Endometrial microvascular endothelial cells (primary cell): ENCODE data around the gene CHAC2. TPM values are rescaled to one million over a fixed set of nuclear protein-coding genes. Genes with fewer than 3 reads are reported as not detected.

Experiments
- in situ Hi-C: cut with HindIII; loops from 2 replicates; pipeline ENCODE4 v1.10.0; 2017; ENCODE audit warnings: low sequenced_read_pairs, low pct_unique_long_range_greater_than_20kb; ENCODE audit errors: inconsistent ontology term
- total RNA-seq: library from RNA; depleted of rRNA; stranded (reverse); fragments of >200 nt; gene quantifications from one replicate; pipeline ENCODE4 v1.2.3, GENCODE V29; 2015; ENCODE audit errors: inconsistent ontology term

The CHAC2 gene
- total RNA-seq, 1 donor from 2014 or later, result 34.4 TPM

DNA sequence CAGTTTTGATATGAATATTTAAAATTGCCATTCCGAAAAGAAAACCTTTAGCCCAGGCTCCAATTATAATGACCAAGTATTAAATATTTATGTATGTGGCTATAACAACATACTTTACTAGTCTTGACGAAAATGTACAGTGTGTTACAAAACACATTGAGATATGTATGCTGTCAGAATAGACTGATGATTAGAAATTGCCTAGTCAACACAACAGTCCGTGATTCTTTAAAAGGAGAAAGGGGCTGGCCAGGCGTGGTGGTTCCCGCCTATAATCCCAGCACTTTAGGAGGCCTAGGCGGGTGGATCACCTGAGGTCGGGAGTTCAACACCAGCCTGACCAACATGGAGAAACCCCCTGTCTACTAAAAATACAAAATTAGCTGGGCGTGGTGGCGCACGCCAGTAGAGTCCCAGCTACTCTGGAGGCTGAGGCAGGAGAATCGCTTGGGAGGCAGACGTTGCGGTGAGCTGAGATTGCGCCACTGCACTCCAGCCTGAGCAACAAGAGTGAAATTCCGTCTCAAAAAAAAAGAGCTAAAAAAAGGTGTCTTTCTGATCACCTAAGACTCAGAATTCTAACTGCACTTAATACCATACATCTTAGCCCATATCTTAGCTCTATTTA, 1.8 kb downstream of the CHAC2 start:
- in situ Hi-C loops, result no loop called here

DNA sequence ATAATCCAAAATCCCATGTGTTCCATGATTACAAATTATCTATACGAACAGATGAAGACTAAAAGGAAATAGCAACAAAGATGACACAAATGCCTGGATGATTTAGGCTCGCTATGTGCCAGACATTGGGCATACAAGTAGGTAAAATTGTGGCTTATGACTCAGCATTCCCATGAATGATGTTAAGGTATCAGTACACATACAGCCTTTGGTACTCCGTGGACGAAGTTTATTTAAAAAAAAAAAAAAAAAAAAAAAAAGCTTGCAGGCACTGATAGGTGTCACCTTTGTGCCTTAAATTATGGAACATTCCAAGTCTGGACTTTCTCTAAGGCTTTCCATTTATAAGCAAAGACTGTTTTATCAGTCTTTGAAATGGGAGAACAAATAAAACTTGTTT, 2.7 kb downstream of the CHAC2 start:
- in situ Hi-C loops, result no loop called here

DNA sequence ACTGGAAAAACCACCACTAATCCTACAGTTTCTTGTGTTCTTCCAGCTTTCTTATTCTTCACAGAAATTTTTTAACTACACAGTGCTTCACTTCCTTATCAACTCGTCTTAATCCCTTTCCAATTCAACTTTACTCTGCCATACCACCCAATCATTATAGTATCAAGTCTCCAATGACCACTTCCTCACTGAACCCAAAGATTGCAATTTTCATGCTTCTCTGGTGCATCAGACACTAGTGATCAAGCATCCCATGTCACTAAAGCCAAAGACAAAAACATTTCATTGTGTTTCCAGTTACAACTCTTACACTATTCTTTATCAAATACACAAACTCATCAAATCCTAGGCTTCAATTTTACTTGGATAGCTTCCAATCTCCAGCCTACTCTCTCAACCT, 9.5 kb downstream of the CHAC2 start:
- in situ Hi-C loops, result no loop called here

DNA sequence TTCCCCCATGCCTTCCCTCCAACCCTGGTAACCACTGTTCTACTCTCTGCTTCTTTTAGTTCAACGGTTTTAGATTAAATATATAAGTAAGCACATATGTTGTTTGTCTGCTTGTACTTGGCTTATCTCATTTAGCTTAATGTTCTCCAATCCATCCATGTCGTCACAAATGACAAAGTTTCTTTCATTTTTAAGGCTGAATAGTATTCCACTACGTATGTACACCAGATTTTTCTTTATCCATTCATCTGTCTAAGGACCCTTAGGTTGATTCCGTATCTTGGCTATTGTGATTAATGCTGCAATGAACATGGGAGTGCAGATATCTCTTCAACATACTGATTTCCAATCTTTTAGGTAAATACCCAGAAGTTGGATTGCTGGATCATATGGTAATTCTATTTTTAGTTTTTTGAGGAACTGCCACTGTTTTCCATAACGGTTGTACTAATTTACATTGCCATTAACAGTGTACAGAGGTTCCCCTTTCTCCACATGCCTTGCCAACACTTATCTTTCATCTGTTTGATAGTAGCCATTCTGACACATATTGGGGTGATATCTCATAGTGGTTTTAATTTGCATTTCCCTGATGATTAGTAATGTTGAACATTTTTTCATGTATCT, 11.0 kb downstream of the CHAC2 start:
- in situ Hi-C loops, result no loop called here

DNA sequence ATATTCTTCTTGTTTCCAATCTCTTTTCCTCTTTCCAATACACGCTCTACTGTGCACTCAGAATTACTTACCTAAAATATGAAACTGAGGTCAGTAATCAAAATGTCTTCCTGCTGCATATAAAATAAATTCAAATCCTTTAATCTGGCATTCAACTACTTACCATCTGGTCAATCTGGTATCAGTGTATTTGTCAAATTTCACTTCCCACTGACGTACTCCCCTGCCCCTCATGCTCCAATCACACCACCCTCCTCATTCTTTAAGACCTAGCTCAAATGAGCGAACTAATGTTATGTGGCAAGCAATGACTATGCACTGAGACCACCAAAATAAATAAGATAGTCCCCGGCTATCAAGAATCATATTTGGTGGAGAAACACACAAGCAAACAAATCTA, 12.5 kb downstream of the CHAC2 start:
- in situ Hi-C loops, result no loop called here

DNA sequence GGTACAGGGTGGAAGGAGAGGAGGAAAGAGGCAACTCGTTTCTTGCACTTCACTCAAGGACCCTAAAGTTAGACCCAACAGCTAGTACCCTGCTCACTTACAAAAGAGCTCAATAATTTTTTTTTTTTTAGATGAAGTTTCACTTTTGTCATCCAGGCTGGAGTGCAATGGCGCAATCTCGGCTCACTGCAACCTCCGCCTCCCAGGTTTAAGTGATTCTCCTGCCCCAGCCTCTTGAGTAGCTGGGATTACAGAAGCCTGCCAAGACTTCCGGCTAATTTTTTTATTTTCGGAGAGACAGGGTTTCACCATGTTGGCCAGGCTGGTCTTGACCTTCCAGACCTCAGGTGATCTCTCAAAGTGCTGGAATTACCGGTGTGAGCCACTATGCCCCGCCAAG, 15.1 kb downstream of the CHAC2 start:
- in situ Hi-C loops, result no loop called here

DNA sequence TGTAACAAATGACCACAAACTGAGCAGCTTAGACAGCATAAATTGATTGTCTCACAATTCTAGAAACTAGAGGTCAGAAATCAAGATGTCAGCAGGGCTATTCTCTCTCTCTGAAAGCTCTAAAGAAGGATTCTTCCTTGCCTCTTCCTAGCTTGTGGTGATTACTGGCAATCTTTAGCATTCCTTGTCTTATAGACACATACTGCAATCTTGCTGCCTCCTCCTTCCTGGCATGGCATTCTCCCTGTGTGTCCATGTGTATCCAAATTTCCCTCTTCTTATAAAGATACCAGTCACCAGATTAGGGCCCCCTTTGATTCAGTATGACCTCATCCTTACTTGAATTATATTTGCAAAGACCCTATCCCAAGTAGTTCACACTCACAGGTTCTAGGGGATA, 16.8 kb downstream of the CHAC2 start:
- in situ Hi-C loops, result no loop called here

DNA sequence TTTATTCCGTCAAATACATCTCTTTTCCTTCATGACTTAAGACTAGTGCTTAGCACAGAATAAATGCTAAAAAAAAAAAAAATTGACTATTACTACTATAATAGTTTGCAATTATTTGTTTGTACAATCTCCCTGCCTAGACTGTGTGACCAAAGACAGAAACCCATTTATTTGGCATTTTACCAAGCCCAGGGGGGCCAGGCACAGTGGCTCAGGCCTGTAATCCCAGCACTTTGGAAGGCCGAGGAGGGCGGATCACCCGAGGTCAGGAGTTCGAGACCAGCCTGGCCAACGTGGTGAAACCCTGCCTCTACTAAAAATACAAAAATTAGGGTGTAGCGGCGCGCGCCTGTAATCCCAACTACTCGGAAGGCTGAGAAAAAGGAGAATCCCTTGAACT, 17.8 kb downstream of the CHAC2 start:
- in situ Hi-C loops, result no loop called here

DNA sequence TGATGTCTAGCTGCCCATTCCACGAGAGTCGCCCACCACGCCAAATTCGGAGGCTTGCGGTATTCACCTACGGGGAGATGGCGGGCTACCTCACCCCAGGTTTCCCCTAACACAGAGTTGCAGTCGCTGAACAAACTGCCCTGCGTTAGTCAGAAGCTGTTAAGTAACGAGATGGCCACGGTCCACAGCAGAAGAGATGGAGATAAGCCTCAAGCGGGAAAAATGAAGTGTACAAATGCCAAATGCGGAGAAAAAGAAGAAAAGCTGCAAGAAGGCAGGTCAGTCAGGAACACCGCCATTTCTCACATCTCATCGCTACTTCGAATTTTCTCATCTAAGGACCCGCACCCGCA, 18.7 kb downstream of the CHAC2 start:
- in situ Hi-C loops, result no loop called here

DNA sequence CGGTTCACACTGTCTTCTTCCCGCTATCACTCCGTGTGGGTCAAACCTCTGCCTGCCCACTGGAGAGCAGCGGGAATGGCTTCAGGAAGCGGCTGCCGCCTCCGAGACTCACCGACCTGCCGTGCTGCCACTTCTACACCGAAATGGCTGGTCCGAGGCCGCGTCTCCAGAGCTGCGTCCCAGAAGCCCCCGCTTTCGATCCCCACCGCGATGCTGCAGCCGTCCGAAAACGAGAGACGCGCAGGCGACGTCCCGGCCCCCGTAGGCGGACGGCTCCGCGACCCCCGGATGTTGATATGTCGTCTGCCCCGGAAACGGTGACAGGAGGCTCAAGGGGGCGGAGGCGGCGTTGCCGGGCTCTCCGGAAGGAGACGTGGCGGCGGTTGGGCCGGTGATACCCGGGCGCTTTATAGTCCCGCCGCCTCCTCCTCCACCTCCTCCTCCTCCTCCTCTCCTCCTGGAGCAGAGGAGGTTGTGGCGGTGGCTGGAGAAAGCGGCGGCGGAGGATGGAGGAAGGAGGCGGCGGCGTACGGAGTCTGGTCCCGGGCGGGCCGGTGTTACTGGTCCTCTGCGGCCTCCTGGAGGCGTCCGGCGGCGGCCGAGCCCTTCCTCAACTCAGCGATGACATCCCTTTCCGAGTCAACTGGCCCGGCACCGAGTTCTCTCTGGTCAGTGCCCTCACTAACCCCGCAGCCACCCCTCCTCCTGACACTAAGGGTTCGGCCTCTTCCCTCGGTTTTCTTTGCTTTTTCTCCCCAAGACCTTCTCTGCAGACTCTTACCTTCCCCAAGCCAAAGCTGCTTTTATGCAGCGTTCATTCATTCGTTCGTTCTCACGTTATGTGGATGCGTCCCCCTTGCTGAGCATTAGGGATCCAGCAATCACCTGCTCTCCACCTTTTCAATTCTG, 19.4 kb downstream of the CHAC2 start, which contains the start of the genes ASB3 and ERLEC1:
TSS of gene ASB3 (minus strand) at position 249 of the 909 bp plus-strand sequence. CDS start 21,381 bp downstream, outside the sequence.
TSS of gene ERLEC1 (plus strand) at position 340 of the 909 bp plus-strand sequence. CDS start at position 507, 167 bp downstream.
- in situ Hi-C loops, result no loop called here

DNA sequence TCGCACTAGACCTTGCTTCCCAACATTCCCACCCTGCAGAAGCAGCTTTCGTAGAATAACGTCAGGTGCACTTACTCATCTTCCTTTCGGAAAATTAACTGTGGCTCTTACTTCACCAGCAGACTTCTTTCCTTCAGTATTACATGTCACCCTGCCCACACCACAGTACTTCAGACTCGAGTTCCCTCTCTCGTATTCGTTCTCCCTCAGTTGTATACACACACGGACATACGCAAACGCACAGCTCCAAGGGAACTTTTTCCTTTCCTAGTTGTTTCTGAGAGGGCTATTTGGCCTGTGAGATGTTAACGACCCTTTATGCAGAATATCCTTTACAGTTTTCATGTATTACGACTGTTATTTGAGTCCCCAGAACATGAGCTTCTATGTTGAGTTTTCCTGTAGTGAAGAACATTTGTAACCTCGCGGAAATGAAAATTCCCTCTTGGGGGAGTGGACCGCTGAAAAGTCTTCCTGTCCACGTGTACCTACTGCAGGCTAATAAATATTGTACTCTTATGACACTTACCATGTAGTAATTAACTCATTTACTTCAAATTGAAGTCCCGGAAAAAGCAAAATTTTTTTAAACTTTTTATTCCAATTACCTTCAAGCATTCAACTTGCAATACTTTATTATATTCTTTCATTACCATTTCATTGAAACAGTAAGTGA, 20.1 kb downstream of the CHAC2 start:
- in situ Hi-C loops, result no loop called here

DNA sequence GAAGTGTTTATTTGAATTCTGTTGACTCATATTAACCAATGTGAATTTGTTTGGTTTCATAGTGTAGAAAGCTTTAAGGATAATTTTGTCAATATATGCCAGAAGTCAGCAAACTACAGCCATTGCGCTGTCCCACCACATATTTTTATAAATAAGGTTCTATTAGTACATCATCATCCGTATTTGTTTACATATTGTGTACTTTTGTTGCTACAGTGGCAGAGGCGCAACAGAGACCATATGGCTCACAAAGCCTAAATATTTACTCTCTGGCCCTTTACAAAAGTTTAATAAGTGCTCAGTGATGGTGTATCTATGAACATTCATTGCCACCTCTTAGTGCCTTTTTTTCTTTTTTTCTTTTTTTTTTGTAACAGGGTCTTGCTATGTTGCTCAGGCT, 25.7 kb downstream of the CHAC2 start:
- in situ Hi-C loops, result no loop called here

DNA sequence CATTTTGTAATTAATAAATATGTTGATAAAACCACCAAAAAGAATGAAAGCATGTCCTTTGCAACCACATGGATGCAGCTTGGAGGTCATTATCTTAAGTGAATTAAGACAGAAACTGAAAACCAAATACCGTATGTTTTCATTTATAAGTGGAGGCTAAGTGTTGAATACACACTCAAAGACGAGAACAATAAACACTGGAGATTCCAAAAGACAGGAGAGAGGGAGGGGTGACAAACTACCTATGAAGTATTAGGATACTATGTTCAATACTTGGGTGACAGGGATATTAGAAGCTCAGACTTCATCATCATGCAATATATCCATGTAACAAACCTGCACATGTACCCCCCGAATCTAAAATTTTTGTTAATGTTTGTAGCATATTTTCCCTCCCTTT, 26.2 kb downstream of the CHAC2 start:
- in situ Hi-C loops, result no loop called here

DNA sequence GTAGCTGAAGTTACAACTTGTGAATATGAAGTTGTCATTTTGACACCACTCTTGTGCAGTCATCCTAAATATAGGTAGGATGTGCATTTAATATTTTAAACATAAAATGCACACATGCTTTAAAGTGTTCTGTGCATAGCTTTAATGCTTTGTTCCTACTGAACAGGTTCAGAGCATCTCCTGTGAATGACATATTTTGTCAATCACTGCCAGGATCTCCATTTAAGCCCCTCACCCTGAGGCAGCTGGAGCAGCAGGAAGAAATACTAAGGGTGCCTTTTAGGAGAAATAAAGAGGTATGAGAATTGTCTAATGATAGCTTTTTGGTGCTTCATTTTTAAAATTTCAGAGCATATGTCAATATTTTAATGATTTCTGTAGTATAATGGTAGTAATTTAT, 33.9 kb downstream of the CHAC2 start:
- in situ Hi-C loops, result no loop called here

DNA sequence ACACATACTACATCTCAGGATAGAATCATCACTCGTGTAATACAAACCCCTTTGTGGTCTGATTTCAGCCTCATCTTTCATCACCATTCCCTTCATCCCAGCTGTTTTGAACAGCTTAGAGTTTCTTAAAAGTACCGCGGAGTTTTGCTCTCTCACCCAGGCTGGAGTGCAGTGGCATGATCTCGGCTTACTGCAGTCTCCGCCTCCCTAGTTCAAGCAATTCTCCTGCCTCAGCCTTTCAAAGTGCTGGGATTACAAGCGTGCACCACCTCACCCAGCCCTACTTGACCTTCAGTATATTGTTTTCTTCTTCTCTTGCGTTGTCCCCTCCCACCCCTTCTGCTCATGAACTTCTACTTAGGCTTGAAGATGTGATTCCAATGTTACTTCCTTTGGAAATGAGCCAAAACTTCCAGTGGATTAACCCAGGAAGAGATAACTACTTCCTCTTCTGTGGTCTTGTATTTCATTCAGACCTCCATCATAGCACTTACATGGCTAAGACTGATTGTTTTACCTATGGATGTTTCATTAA, 35.1 kb downstream of the CHAC2 start:
- in situ Hi-C loops, result no loop called here

DNA sequence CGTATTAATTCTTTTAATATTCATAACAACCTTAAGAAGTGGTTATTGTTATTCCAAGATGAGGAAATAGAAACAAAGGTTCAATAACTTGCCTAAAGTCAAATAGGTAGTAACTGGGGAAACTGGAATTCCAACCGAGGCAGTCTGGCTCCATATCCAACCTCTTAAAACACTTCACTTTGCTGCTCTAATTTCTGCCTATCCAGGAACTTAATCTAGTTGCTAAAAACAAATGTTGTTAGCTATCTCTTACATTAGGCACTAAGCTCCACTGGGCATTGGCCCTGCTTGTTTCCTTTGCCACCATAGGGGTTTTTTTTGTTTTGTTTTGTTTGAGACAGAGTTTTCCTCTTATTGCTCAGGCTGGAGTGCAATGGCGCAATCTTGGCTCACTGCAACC, 44.0 kb downstream of the CHAC2 start:
- in situ Hi-C loops, result no loop called here

DNA sequence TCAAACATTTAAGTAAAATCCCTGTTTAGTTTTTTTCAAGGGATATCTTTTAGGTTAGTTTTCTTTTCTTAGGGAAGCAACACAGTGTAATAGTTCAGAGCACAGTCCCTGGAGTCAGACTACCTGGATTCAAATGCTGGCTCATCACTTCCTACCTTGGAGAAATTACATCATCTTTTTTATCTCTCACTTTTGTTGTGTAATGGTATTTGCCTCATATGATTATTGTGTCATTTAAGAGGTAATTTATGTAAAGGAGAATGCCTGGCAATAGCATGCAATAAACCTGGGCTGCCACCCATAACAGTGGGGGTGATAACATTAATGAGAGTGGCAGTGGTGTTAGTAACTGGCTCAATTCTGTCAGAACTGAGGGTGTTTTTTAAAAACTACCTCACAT, 45.5 kb downstream of the CHAC2 start:
- in situ Hi-C loops, result no loop called here

DNA sequence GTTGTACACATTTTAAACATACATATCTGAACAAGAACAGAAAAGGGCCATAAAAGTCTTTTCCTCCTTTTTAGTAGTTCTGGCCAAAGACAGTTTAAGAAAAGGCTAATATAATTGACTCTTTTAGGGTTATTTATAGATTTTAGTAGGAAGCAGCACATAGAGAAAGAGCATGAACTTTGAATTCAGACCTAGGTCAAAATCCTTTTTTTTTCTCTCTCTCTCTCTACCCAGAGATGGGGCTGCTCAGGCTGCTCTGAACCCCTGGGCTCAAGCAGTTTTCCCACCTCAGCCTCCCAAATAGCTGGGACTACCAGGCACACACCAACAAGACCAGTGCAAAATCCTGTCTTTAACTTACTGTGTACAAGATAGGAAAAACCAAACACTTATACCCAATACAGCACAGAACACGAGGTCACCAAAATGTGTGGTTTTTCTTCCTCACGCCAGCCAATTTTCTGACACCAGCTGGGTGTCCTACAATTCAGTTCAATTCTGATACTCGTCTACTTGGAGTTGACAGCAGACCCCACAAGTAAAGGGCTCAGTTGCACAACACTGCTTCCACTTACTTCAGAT, 51.3 kb downstream of the CHAC2 start:
- in situ Hi-C loops, result no loop called here

DNA sequence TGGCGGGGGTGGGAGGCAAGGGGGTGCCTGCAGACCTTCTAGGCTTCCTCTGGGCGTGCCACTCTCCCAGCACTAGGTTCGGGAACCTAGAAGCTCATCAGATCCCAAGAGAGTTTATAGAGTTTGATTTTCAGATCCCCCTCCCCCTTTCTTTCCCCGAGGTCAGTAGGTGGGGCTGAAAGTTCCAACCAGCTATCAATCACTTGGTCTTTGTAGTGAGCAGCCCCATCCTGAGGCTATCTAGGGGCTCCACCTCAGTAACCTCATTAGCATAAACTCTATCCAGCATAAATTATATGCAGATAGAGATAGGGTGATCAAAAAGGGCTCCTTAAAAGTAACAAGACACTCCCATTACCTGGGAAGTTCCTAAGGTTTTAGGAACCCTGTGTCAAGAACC, 52.0 kb downstream of the CHAC2 start:
- in situ Hi-C loops, result no loop called here
